ENCODE data around the gene ING5. TPM values are rescaled to one million over a fixed set of nuclear protein-coding genes. Genes with fewer than 3 reads are reported as not detected.

ING5 gene
- total and polyA plus RNA-seq, 2 donors (not counting 3 experiments of a cell fraction or from before 2014, with no cell fraction given), result 24.5 to 33.4 TPM

GRCh38 chr2:241746084-241746483 lies 44.2 kb downstream of the ING5 start:
- no peaks in the 10 kb centered on the region for H4K20me1 ChIP-seq (replicated peaks; ENCODE audit: control insufficient read depth, extremely low read depth, insufficient read depth, low read length)
- intact Hi-C loops (cut with micrococcal nuclease), result no loop called here
- no peak overlapping the region for H3K27ac ChIP-seq (ENCODE audit: insufficient read depth, low read depth, low read length)
- BruUV-seq (replicated peaks), result no TSS peak
- H3K9me3 ChIP-seq (replicated peaks; ENCODE audit: control insufficient read depth, insufficient read depth, low read length), result no peaks in the 10 kb centered on the region
- H2AFZ ChIP-seq (ENCODE audit: low read depth, low read length), result no peak overlapping the region
- H3K79me2 ChIP-seq (ENCODE audit: control insufficient read depth, insufficient read depth, low read length), result no peaks in the 10 kb centered on the region
- peaks cover 2 to 21% of the 10 kb centered on the region in 2 experiments for H3K36me3 ChIP-seq (ENCODE audit: control insufficient read depth in 2 of 2, extremely low read depth in 1 of 2, insufficient read depth in 2 of 2, low read length in 2 of 2)
- FAIRE-seq, result no peak
- H3K4me2 ChIP-seq (ENCODE audit: insufficient read depth, low read length), result no peak overlapping the region
- H3K4me3 ChIP-seq (replicated peaks in 1 of 3; ENCODE audit: insufficient read depth in 1 of 3, low read depth in 1 of 3, low read length in 3 of 3), result no peak overlapping the region
- dilution Hi-C loops (cut with MboI; ENCODE audit: extremely low pct_ligation_motif_present, low sequenced_read_pairs), result no loop called here
- no peaks in the 10 kb centered on the region for H3K27me3 ChIP-seq (ENCODE audit: control insufficient read depth in 2 of 2, insufficient read depth in 2 of 2, low read length in 2 of 2)
- CTCF ChIA-PET, result no interaction called here
- H3K9me1 ChIP-seq (replicated peaks; ENCODE audit: control insufficient read depth, extremely low read depth, insufficient read depth, low read length), result no peaks in the 10 kb centered on the region
- no peak for DNase-seq (ENCODE audit: low read depth, low spot score)
- no peaks in the 10 kb centered on the region for H3K4me1 ChIP-seq (ENCODE audit: control insufficient read depth, extremely low read depth, insufficient read depth, low read length)
- no peak overlapping the region for H3K9ac ChIP-seq (replicated peaks; ENCODE audit: extremely low read depth, insufficient read depth, low read length)
- POLR2A ChIA-PET, result no interaction called here
- TF ChIP-seq CTCF (IDR thresholded peaks at IDR 0.05; ENCODE audit: extremely low read depth in 1 of 2, insufficient read depth in 1 of 2, low read depth in 1 of 2, low read length in 2 of 2), result no peak
- TF ChIP-seq JUN (IDR thresholded peaks at IDR 0.05; ENCODE audit: borderline replicate concordance, insufficient read depth, insufficient read length, low read depth), result no peak
- no peak for TF ChIP-seq MAX (IDR thresholded peaks at IDR 0.05; ENCODE audit: insufficient read depth, insufficient read length)
- TF ChIP-seq POLR2AphosphoS5 (IDR thresholded peaks at IDR 0.05; ENCODE audit: insufficient read depth, low read depth, low read length), result no peak
- no peak for TF ChIP-seq POLR2A (IDR thresholded peaks at IDR 0.05; ENCODE audit: low read depth, low read length)
- TF ChIP-seq EZH2 (IDR thresholded peaks at IDR 0.05; ENCODE audit: borderline replicate concordance, low read depth, low read length, severe bottlenecking), result no peak
- no peak for TF ChIP-seq GATA2 (IDR thresholded peaks at IDR 0.05; ENCODE audit: insufficient read depth, insufficient read length, low read depth, low read length)
- no peak for TF ChIP-seq FOS (IDR thresholded peaks at IDR 0.05; ENCODE audit: borderline replicate concordance, insufficient read depth, low read length)
- no peak for TF ChIP-seq MYC (IDR thresholded peaks at IDR 0.05; ENCODE audit: low read depth, low read length)

Data from endothelial cell of umbilical vein (primary cell).